Aorta (tissue), 5 donors: ENCODE measurements around the gene TMC7. TPM values are rescaled to one million over a fixed set of nuclear protein-coding genes. Genes with fewer than 3 reads are reported as not detected.

Source experiments
- ATAC-seq: fragments of 200-7000 bp; cut with Tn5 transposase; one replicate; pipeline ENCODE4 v1.9.1; 2022; ENCODE audit warnings: moderate library complexity; ENCODE audit not compliant: low FRiP score
- DNase-seq, 2 donors: peaks; one replicate each; pipeline ENCODE4 v3.0.0-alpha.2; 2020
- H3K27ac ChIP-seq, 2 donors: one replicate each; pipeline ENCODE4 v1.5.1; 2013; ENCODE audit warnings: low read length in 2 of 2, mild to moderate bottlenecking in 2 of 2, moderate library complexity in 2 of 2, control low read depth in 1 of 2, inconsistent platforms in 1 of 2, low read depth in 1 of 2
- H3K27me3 ChIP-seq, 2 donors: one replicate each; pipeline ENCODE4 v1.6.1; 2013; ENCODE audit warnings: control low read depth in 1 of 2, low read length in 1 of 2, mild to moderate bottlenecking in 1 of 2, moderate library complexity in 1 of 2; ENCODE audit not compliant: insufficient read depth in 2 of 2, control insufficient read depth in 1 of 2
- H3K36me3 ChIP-seq, 2 donors: one replicate each; pipeline ENCODE4 v1.6.1; 2013; ENCODE audit warnings: control low read depth in 1 of 2, low read length in 1 of 2, mild to moderate bottlenecking in 1 of 2; ENCODE audit not compliant: insufficient read depth in 2 of 2, control insufficient read depth in 1 of 2
- H3K4me1 ChIP-seq, 2 donors: one replicate each; pipeline ENCODE4 v1.6.1; 2013; ENCODE audit warnings: low read length in 2 of 2, control low read depth in 1 of 2, mild to moderate bottlenecking in 1 of 2, moderate library complexity in 1 of 2; ENCODE audit not compliant: insufficient read depth in 2 of 2, control insufficient read depth in 1 of 2
- H3K4me3 ChIP-seq, 2 donors: one replicate each; pipeline ENCODE4 v1.5.1; 2013; ENCODE audit warnings: low read length in 2 of 2, control low read depth in 1 of 2, mild to moderate bottlenecking in 1 of 2
- H3K9me3 ChIP-seq: one replicate; pipeline ENCODE4 v1.6.1; 2013; ENCODE audit warnings: mild to moderate bottlenecking, low read length; ENCODE audit not compliant: control insufficient read depth
- whole genome bisulfite sequencing, 2 donors: extraction: QIAGEN DNeasy Blood & Tissue Kit; methylation state at CpG; one replicate each; pipeline ENCODE4 v1.1.7; 2013; 5-methylcytosine and 5-hydroxymethylcytosine counted together
- intact Hi-C, 2 donors: fragments of 100-400 bp; cut with DNase I; formaldehyde crosslinking; loops; one replicate each; pipeline versions ENCODE4 v1.14.2 to v1.15.0; 2022
- polyA plus RNA-seq, 2 donors: library from polyadenylated mRNA; stranded (reverse); fragments of 200-250 nt; gene quantifications; one replicate each; pipeline ENCODE4 v1.2.3, GENCODE V29; 2013
- total RNA-seq, 2 donors: library from RNA; stranded (reverse); fragmentation: NEBNext Ultra II Directional; extraction: Animal tissue kit (Norgen Biotek cat#: 25700); gene quantifications; one replicate each; pipeline ENCODE4 v1.2.1, GENCODE V29; 2021
- donor health status: healthy with polysubstance abuse.
- donor health status: Bipolar disorder and iron deficiency.
- donor health status: DM: no; HTN: no; CAD: no.
- donor health status: DM: no; HTN: no; CAD: no.
- donor health status: DM: yes; HTN: yes; CAD: no.

Gene TMC7
- total and polyA plus RNA-seq, 4 donors: 0.25 to 4.2 (median 0.97) TPM

DNA sequence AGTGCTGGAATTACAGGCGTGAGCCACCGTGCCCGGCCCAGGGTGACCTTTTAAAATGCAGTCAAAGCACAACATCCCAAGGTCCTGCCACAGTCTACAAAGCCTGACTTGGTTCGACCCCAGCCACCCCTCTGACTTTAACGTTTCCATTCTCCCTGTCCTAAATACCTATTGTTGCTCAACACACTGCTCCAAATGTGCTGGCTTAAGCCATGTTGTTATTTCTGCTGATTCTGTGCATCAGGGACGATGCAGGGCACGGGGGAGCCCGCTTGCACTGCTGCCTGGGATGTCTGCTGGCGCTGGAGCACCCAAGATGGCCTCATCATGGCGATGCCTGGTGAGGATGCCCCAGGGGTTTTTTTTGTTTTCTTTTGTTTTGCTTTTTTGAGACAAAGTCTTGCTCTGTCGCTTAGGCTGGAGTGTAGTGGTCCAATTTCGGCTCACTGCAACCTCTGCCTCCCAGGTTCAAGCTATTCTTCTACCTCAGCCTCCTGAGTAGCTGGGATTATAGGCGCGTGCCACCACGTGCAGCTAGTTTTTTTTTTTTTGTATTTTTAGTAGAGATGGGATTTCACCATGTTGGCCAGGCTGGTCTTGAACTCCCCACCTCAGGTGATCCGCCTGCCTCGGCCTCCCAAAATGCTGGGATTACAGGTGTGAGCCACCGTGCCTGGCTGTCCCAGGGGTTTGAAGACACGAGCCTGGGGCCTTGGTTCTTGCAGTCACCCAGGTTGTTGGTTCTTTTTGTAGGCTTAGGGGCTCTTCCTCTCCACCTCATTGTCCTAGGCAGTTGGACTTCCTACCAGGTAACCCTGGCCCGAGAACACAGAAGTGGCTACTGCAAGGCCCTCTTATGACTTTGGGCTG lies 22.9 kb downstream of the TMC7 start:
- ATAC-seq (no peak), DNase-seq (no peak)
- Histone ChIP-seq H3K27me3 (no peaks in the 10 kb centered on the region), H3K36me3 (no peaks in the 10 kb centered on the region), H3K9me3 (peaks cover 2% of the 10 kb centered on the region), H3K4me3 (no peak overlapping the region), H3K27ac (no peak overlapping the region), H3K4me1 (peaks cover 0 to 1% of the 10 kb centered on the region in 2 donors)
- WGBS, 2 donors: 90 to 92% methylated on average over 20 of the region's 20 CpGs
- intact Hi-C loops: no loop called here

DNA sequence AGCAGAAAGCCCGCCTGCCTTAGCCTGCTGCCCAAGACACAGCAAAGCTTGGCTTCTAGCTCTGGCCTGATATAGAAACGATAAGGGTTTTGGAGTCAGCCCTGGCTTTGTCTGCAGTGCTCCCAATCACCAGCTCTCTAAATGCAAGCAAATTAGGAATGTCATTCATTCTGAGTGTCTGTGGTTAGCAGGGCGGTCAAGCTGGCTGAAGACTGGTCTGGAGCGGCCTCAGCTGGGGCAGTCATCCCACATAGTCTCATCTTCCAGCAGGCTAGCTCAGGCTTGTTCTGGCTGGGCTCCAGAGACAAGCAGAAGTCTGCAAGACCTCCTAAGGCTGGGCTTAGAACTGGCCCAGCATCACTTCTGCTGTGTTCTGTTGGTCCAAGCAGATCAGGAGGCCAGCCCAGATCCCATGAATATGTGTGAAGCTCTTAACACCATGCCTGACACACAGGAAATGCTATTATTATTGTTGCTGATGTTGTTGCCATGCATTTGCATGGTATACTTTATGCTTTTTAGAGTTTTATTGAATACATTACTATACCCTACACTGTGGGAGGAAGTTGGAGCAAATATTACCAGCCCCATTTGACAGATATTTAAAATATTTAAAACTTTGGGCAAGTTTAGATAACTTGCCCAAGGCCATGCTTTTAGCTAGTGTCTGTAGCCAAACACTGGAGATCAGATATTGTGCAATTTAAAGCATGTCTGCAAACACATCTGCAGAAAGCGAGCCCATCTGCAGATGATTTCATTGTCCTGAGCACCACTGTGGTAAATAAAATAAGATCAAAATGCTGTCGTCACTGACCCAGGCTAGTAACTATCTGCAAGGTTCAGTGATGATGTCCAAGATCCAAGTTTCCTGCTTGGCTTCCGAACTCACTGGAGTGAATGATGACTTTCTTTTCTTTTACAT lies 24.8 kb downstream of the TMC7 start:
- H3K9me3 ChIP-seq: peaks cover 2% of the 10 kb centered on the region
- intact Hi-C loops: no loop called here
- no peaks in the 10 kb centered on the region for H3K4me1 ChIP-seq
- 61 to 64% methylated on average over 7 of the region's 7 CpGs for WGBS, 2 donors
- no peak overlapping the region for H3K4me3 ChIP-seq
- H3K36me3 ChIP-seq: no peaks in the 10 kb centered on the region
- ATAC-seq: no peak
- H3K27ac ChIP-seq: no peak overlapping the region
- no peak for DNase-seq
- H3K27me3 ChIP-seq: no peaks in the 10 kb centered on the region

DNA sequence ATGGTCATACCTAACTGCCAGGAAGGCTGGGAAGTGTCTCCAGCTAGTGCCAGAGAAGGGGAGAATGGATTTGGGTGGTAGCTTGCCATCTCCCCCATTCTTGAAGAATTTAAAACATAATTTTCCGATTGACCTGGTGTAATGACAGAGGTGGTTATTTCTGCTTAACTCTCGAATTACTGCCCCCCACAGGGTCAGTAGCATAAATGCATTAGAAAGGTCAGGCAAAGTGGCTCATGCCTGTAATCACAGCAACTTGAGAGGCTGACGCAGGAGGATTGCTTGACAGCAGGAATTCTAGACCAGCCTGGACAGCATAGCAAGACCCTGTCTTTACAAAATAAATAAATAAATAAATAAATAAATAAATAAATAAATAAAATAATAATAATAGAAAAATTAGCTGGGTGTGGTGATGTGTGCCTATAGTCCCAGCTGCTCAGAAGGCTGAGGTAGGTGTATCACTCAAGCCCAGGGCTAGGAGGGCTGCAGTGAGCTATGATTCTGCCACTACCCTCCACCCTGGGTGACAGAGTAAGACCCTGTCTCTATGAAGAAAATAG lies 27.5 kb downstream of the TMC7 start:
- H3K27ac ChIP-seq: no peak overlapping the region
- DNase-seq (no peak), ATAC-seq (no peak)
- H3K36me3 ChIP-seq: no peaks in the 10 kb centered on the region
- H3K27me3 ChIP-seq: no peaks in the 10 kb centered on the region
- H3K4me3 ChIP-seq: no peak overlapping the region
- WGBS, 2 donors: 82% methylated on average over 3 of the region's 3 CpGs
- H3K9me3 ChIP-seq: peaks cover 2% of the 10 kb centered on the region
- intact Hi-C loops: no loop called here
- no peaks in the 10 kb centered on the region for H3K4me1 ChIP-seq

DNA sequence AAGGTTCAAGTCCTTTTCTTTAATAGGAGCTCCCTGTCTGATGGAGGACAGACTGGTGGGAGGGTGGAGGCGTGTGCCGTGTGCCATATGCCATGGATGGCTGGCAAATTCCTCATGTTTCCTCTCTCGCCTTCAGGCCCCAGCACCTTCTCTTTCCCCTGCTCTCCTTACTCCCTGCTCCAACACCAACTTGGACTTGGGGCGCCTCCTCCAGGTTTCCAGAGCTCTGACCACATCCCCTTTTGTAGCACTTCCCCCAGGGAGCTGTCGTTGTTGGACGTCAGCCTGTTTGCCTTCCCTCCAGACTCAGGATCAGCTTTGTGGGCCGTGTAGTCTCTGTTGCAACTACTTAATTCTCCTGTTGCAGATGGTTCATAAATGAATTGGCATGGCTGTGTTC lies 30.7 kb downstream of the TMC7 start:
- ATAC-seq: no peak
- Histone ChIP-seq H3K27me3 (no peaks in the 10 kb centered on the region), H3K4me3 (no peak overlapping the region), H3K36me3 (no peaks in the 10 kb centered on the region), H3K27ac (no peak overlapping the region), H3K4me1 (no peaks in the 10 kb centered on the region), H3K9me3 (peaks cover 2% of the 10 kb centered on the region)
- 58 to 62% methylated on average over 7 of the region's 7 CpGs for WGBS, 2 donors
- intact Hi-C loops: no loop called here
- DNase-seq: peak in 1 of 2 donors; percentile 52

- Histone ChIP-seq H3K27me3 (no peaks in the 10 kb centered on the region), H3K27ac (no peak overlapping the region), H3K36me3 (no peaks in the 10 kb centered on the region), H3K4me1 (no peaks in the 10 kb centered on the region), H3K4me3 (no peak overlapping the region), H3K9me3 (peaks cover 3% of the 10 kb centered on the region)
- intact Hi-C loops: no loop called here
- ATAC-seq (no peak), DNase-seq (no peak)
Measured at GRCh38 chr16:19017179-19017578, 33.4 kb downstream of the TMC7 start.

GRCh38 chr16:19020689-19021088 lies 37.0 kb downstream of the TMC7 start:
- no peaks in the 10 kb centered on the region for H3K27me3 ChIP-seq
- H3K4me3 ChIP-seq: no peak overlapping the region
- no peaks in the 10 kb centered on the region for H3K4me1 ChIP-seq
- H3K27ac ChIP-seq: no peak overlapping the region
- intact Hi-C loops: no loop called here
- no peak for DNase-seq
- ATAC-seq: no peak
- H3K9me3 ChIP-seq: peaks cover 3% of the 10 kb centered on the region
- no peaks in the 10 kb centered on the region for H3K36me3 ChIP-seq
- WGBS, 2 donors: 91% methylated on average over 4 of the region's 4 CpGs

- DNase-seq: no peak
- Histone ChIP-seq H3K27ac (no peak overlapping the region), H3K27me3 (no peaks in the 10 kb centered on the region), H3K4me1 (no peaks in the 10 kb centered on the region), H3K9me3 (peaks cover 3% of the 10 kb centered on the region), H3K4me3 (no peak overlapping the region), H3K36me3 (no peaks in the 10 kb centered on the region)
- ATAC-seq: no peak
- intact Hi-C loops: no loop called here
- 85 to 86% methylated on average over 4 of the region's 4 CpGs for WGBS, 2 donors
Measured at GRCh38 chr16:19021747-19022146, 38.0 kb downstream of the TMC7 start.

DNA sequence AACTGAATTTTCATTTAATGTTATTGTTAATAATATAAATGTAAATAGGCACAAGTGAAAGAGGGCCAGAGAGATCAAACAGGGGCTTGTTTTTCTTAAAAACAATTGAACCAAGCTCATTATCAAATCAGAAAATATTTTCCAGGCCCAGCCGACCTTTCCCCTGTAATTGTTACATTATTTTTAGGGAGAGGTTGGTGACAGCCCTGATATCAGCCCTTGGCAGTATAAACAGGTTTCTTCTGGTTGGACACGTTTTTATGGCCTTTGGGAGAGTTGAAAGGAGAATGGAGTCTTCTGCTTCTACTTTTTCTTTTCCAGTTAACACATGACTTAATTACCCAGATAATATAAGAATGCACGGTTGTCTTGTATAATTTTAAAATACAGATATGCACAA lies 43.7 kb downstream of the TMC7 start:
- WGBS, 2 donors: 36 to 46% methylated on average over 3 of the region's 3 CpGs
- Histone ChIP-seq H3K27me3 (no peaks in the 10 kb centered on the region), H3K27ac (no peak overlapping the region), H3K4me1 (no peaks in the 10 kb centered on the region), H3K4me3 (no peak overlapping the region), H3K9me3 (no peaks in the 10 kb centered on the region), H3K36me3 (no peaks in the 10 kb centered on the region)
- intact Hi-C loops: no loop called here
- ATAC-seq (no peak), DNase-seq (no peak)
